Neutrophil (primary cell): ENCODE results near the gene WFDC5.

Source experiments
- H3K27ac ChIP-seq: fragments of 200-600 bp; sonication (generic); 2 replicates; pipeline ENCODE4 v1.5.1; 2016; ENCODE audit warnings: mild to moderate bottlenecking, moderate library complexity
- H3K27me3 ChIP-seq: fragments of 200-600 bp; sonication (generic); 2 replicates; pipeline ENCODE4 v1.6.0; 2016; ENCODE audit warnings: mild to moderate bottlenecking
- H3K36me3 ChIP-seq: fragments of 200-600 bp; sonication (generic); 2 replicates; pipeline ENCODE4 v1.5.1; 2017
- H3K4me1 ChIP-seq, 2 experiments: fragments of 200-600 bp in 1 of 2; sonication (generic) in 1 of 2; 1 replicate in 1 of 2; 2 replicates in 1 of 2; pipeline versions ENCODE4 v1.5.1 to v1.6.1; 2013 to 2016; ENCODE audit warnings: low read depth in 1 of 2, low read length in 1 of 2, mild to moderate bottlenecking in 1 of 2, moderate library complexity in 1 of 2; ENCODE audit not compliant: control insufficient read depth in 1 of 2, insufficient read depth in 1 of 2
- H3K4me3 ChIP-seq, 2 experiments: fragments of 200-600 bp in 1 of 2; sonication (generic) in 1 of 2; 1 replicate in 1 of 2; 2 replicates in 1 of 2; pipeline ENCODE4 v1.5.1; 2013 to 2016; ENCODE audit warnings: low read depth in 1 of 2, low read length in 1 of 2, mild to moderate bottlenecking in 1 of 2, moderate library complexity in 1 of 2
- H3K9me3 ChIP-seq: fragments of 200-600 bp; sonication (generic); 2 replicates; pipeline ENCODE4 v1.5.1; 2016
- CTCF ChIP-seq: fragments of 200-600 bp; sonication (generic); IDR thresholded peaks from 2 replicates; pipeline ENCODE4 v1.5.1; 2016; ENCODE audit warnings: antibody characterized with exemption

The WFDC5 gene

GRCh38 chr20:45088247-45088646 lies 26.7 kb downstream of the WFDC5 start:
- no peaks in the 10 kb centered on the region for H3K27me3 ChIP-seq
- no peak overlapping the region for H3K27ac ChIP-seq
- H3K36me3 ChIP-seq, result peaks cover 95% of the 10 kb centered on the region
- no peaks in the 10 kb centered on the region for H3K4me1 ChIP-seq
- H3K4me3 ChIP-seq, result no peak overlapping the region
- no peaks in the 10 kb centered on the region for H3K9me3 ChIP-seq
- TF ChIP-seq CTCF, result no peak

DNA sequence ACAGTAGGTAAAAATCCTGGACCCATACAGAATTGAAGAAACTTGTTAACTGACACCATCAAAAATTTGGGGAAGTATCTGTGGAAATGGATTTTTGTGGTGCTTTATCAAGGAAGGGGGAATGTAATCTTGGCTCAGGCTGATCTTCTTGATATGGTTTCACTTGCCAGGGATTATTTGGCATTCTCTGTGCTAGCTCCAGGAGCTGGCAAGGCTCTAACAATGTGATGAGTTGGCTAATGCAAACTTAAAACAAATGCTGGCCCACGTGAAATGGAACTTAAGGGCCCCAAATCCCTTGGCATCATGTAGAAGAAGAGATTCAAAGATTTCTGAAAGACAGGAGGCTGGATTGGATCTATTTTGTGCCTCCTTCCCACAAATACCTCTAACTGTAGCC lies 27.2 kb downstream of the WFDC5 start:
- no peaks in the 10 kb centered on the region for H3K27me3 ChIP-seq
- H3K9me3 ChIP-seq, result no peaks in the 10 kb centered on the region
- H3K4me1 ChIP-seq, result no peaks in the 10 kb centered on the region
- no peak overlapping the region for H3K27ac ChIP-seq
- H3K4me3 ChIP-seq, result no peak overlapping the region
- TF ChIP-seq CTCF, result no peak
- peaks cover 95% of the 10 kb centered on the region for H3K36me3 ChIP-seq

- H3K4me3 ChIP-seq, result no peak overlapping the region
- peaks cover 95% of the 10 kb centered on the region for H3K36me3 ChIP-seq
- no peaks in the 10 kb centered on the region for H3K4me1 ChIP-seq
- no peak overlapping the region for H3K27ac ChIP-seq
- no peaks in the 10 kb centered on the region for H3K9me3 ChIP-seq
- TF ChIP-seq CTCF, result no peak
- H3K27me3 ChIP-seq, result no peaks in the 10 kb centered on the region
Observed at GRCh38 chr20:45087097-45087790, 27.7 kb downstream of the WFDC5 start.

DNA sequence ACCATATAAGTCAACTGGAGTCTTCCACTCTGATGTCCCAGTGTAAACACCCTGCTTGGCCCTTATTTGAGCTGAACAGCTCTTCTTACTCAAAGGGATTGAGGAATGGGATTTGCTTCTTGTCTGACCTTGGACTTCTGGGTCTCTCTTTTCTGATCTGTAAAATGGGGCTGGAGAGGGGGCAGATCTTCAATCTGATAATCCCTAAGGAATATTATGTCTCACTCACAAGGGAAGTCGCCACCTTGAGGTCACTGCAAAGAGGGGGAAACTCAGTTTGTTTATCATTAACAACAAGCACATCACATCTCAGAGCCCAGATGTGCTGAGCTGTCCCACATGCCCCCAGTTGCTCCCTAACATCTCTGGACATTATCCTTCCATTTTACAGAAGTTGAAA lies 29.1 kb downstream of the WFDC5 start:
- Histone ChIP-seq H3K27ac (no peak overlapping the region), H3K9me3 (no peaks in the 10 kb centered on the region), H3K27me3 (no peaks in the 10 kb centered on the region), H3K4me3 (no peak overlapping the region), H3K36me3 (peaks cover 97% of the 10 kb centered on the region), H3K4me1 (no peaks in the 10 kb centered on the region)
- TF ChIP-seq CTCF, result no peak

DNA sequence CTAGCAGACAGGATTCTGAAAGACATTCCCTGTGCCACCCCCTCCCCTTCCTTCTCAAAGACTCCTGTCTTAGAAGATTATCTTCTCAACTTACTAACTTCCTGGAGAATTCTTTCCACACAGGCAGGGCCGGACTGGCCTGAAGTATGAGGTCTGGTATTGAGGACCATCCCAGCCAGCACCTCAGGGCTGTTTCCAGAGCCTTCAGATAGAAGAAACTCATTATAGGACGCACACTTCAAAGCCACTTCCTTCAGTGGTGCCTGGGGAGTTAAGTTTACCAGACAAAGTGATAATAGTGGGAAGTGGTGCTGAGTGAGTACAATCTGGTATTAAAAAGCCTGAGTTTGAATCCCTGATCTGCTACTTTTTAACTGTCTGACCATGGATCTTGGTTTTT lies 29.7 kb downstream of the WFDC5 start:
- TF ChIP-seq CTCF, result no peak
- peaks cover 97% of the 10 kb centered on the region for H3K36me3 ChIP-seq
- no peak overlapping the region for H3K27ac ChIP-seq
- H3K4me1 ChIP-seq, result no peaks in the 10 kb centered on the region
- no peaks in the 10 kb centered on the region for H3K9me3 ChIP-seq
- H3K4me3 ChIP-seq, result no peak overlapping the region
- H3K27me3 ChIP-seq, result no peaks in the 10 kb centered on the region
